SK-N-MC (cell line): ENCODE measurements around the gene DDX47.

Source experiments
- DNase-seq: peaks from one replicate; pipeline ENCODE4 v3.0.0-alpha.2; 2011; ENCODE audit warnings: low read depth, low spot score
- H3K27ac ChIP-seq: fragments of 200-600 bp; sonication (generic); 2 replicates; pipeline ENCODE4 v1.5.1; 2016; ENCODE audit warnings: mixed run types
- H3K36me3 ChIP-seq: fragments of 200-600 bp; sonication (generic); 2 replicates; pipeline ENCODE4 v1.6.1; 2017; ENCODE audit warnings: antibody characterized with exemption, low read length, mixed read lengths; ENCODE audit not compliant: insufficient read depth
- H3K4me3 ChIP-seq: fragments of 200-600 bp; sonication (generic); 2 replicates; pipeline ENCODE4 v1.5.1; 2016
- H3K9ac ChIP-seq: fragments of 200-600 bp; sonication (generic); 2 replicates; pipeline ENCODE4 v1.8.0; 2017; ENCODE audit warnings: mixed run types, mixed read lengths; ENCODE audit not compliant: insufficient read length
- H3K9me3 ChIP-seq: fragments of 200-600 bp; sonication (generic); 2 replicates; pipeline ENCODE4 v1.6.1; 2017; ENCODE audit warnings: low read depth, mild to moderate bottlenecking, antibody characterized with exemption, low read length, moderate library complexity, mixed read lengths
- EZH2 ChIP-seq: fragments of 200-600 bp; sonication (generic); IDR thresholded peaks from one replicate; pipeline ENCODE4 v1.6.1; 2017; ENCODE audit warnings: antibody characterized with exemption
- FOXP2 ChIP-seq: optimal IDR thresholded peaks from 2 replicates; pipeline ENCODE3; 2011; ENCODE audit warnings: mild to moderate bottlenecking, moderate library complexity; ENCODE audit not compliant: insufficient read depth; ENCODE audit errors: extremely low read length, control extremely low read depth
- POLR2AphosphoS5 ChIP-seq: IDR thresholded peaks from 2 replicates; pipeline ENCODE4 v1.6.1; 2012; ENCODE audit warnings: mild to moderate bottlenecking, low read depth, low read length, borderline replicate concordance

Gene DDX47

GRCh38 chr12:12821975-12822374 lies 8.8 kb downstream of the DDX47 start:
- Histone ChIP-seq H3K27ac (no peak overlapping the region), H3K36me3 (peaks cover 89% of the 10 kb centered on the region)

DNA sequence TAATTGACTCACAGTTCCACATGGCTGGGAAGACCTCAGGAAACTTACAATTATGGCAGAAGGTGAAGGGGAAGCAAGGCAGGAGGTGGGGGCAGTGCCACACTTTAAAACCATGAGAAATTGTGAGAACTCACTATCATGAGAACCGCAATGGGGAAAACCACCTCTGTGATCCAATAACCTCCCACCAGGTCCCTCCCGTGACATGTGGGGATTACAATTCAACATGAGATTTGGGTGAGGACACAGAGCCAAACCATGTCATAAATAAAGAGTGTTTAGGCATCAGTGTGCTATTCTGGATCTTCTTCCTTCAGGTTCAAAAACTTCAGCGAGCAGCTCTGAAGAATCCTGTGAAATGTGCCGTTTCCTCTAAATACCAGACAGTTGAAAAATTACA lies 9.7 kb downstream of the DDX47 start:
- H3K27ac ChIP-seq, result no peak overlapping the region
- no peak for DNase-seq
- peaks cover 88% of the 10 kb centered on the region for H3K36me3 ChIP-seq
- H3K9me3 ChIP-seq, result no peaks in the 10 kb centered on the region
- no peak overlapping the region for H3K4me3 ChIP-seq
- no peak overlapping the region for H3K9ac ChIP-seq
- no peak for TF ChIP-seq FOXP2
- TF ChIP-seq POLR2AphosphoS5, result no peak
- no peak for TF ChIP-seq EZH2

More at GRCh38 chr12:12821975-12822374, 8.8 kb downstream of the DDX47 start:
- no peak for DNase-seq
- TF ChIP-seq POLR2AphosphoS5, result no peak
- no peak for TF ChIP-seq FOXP2
- TF ChIP-seq EZH2, result no peak
- Histone ChIP-seq H3K4me3 (no peak overlapping the region), H3K9me3 (no peaks in the 10 kb centered on the region), H3K9ac (no peak overlapping the region)

DNA sequence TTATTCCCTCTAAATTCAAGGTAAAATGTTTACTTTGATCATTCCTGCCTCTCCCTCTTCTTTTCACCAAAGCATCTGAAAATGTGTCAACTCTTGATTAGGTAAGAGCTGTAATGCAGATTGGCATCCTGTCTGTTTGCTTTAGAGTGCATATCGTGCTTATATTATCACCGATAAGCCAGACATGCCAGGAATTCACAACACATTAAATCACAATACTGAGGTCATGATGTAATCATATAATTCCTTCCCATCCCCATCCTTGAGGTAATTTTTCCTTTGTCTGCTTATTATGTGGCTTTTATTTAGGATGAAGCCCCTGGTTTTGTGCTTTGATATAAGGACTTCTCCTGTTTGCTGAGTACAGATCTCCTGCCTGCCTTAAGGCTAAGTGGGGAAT lies 10.2 kb downstream of the DDX47 start:
- Histone ChIP-seq H3K36me3 (peaks cover 91% of the 10 kb centered on the region), H3K9ac (no peak overlapping the region), H3K27ac (no peak overlapping the region), H3K4me3 (no peak overlapping the region), H3K9me3 (no peaks in the 10 kb centered on the region)
- DNase-seq, result no peak
- TF ChIP-seq FOXP2 (no peak), EZH2 (no peak), POLR2AphosphoS5 (no peak)

GRCh38 chr12:12823811-12824210 lies 10.7 kb downstream of the DDX47 start:
- Histone ChIP-seq H3K9ac (no peak overlapping the region), H3K27ac (no peak overlapping the region), H3K36me3 (peaks cover 91% of the 10 kb centered on the region), H3K4me3 (no peak overlapping the region), H3K9me3 (no peaks in the 10 kb centered on the region)
- no peak for DNase-seq
- TF ChIP-seq EZH2 (no peak), FOXP2 (no peak), POLR2AphosphoS5 (no peak)

- no peak for DNase-seq
- Histone ChIP-seq H3K4me3 (no peak overlapping the region), H3K9ac (no peak overlapping the region), H3K27ac (peak overlapping the region; percentile 34; the same call in 1 of the 2 replicates), H3K36me3 (peaks cover 20% of the 10 kb centered on the region), H3K9me3 (no peaks in the 10 kb centered on the region)
- TF ChIP-seq FOXP2 (no peak), EZH2 (no peak), POLR2AphosphoS5 (no peak)
Measured at GRCh38 chr12:12835378-12836146, 22.4 kb downstream of the DDX47 start.

GRCh38 chr12:12836571-12836970 lies 23.4 kb downstream of the DDX47 start:
- H3K36me3 ChIP-seq, result peaks cover 16% of the 10 kb centered on the region
- H3K9me3 ChIP-seq, result no peaks in the 10 kb centered on the region
- H3K27ac ChIP-seq, result 0 out of 2 replicates have a peak overlapping the region, but pooled peaks have one; percentile 29
- no peak for DNase-seq
- H3K9ac ChIP-seq, result no peak overlapping the region
- no peak overlapping the region for H3K4me3 ChIP-seq
- TF ChIP-seq POLR2AphosphoS5, result no peak
- no peak for TF ChIP-seq FOXP2
- no peak for TF ChIP-seq EZH2

- no peaks in the 10 kb centered on the region for H3K9me3 ChIP-seq
- peaks cover 13% of the 10 kb centered on the region for H3K36me3 ChIP-seq
- no peak overlapping the region for H3K9ac ChIP-seq
- H3K4me3 ChIP-seq, result no peak overlapping the region
- DNase-seq, result no peak
- no peak for TF ChIP-seq FOXP2
- TF ChIP-seq POLR2AphosphoS5, result no peak
- TF ChIP-seq EZH2, result no peak
- no peak overlapping the region for H3K27ac ChIP-seq
Measured at GRCh38 chr12:12837025-12837812, 24.1 kb downstream of the DDX47 start.

GRCh38 chr12:12837813-12838153 lies 24.6 kb downstream of the DDX47 start:
- DNase-seq, result no peak
- TF ChIP-seq EZH2, result no peak
- no peak for TF ChIP-seq FOXP2
- TF ChIP-seq POLR2AphosphoS5, result no peak
- Histone ChIP-seq H3K9ac (no peak overlapping the region), H3K27ac (no peak overlapping the region), H3K9me3 (no peaks in the 10 kb centered on the region), H3K36me3 (peaks cover 8% of the 10 kb centered on the region), H3K4me3 (no peak overlapping the region)
